ENCODE data around the gene OBSCN.

OBSCN gene

GRCh38 chr1:228378873-228379460 is 171.1 kb downstream of the OBSCN start:
- H3K9me3 ChIP-seq (ENCODE audit: low read length) = no peaks in the 10 kb centered on the region
- H3K36me3 ChIP-seq (ENCODE audit: insufficient read depth, low read length) = no peaks in the 10 kb centered on the region
- H3K4me3 ChIP-seq (ENCODE audit: low read length) = peak overlapping the region; percentile 49
- H2AFZ ChIP-seq (ENCODE audit: low read depth, low read length) = peak overlapping the region; percentile 68
- H3K27me3 ChIP-seq (ENCODE audit: insufficient read depth, low read length) = peaks cover 8% of the 10 kb centered on the region
- H3K4me1 ChIP-seq (ENCODE audit: insufficient read depth, low read length) = peaks cover 10% of the 10 kb centered on the region

GRCh38 chr1:228379666-228380065 is 171.8 kb downstream of the OBSCN start:
- no peak overlapping the region for H3K4me3 ChIP-seq (ENCODE audit: low read length)
- H2AFZ ChIP-seq (ENCODE audit: low read depth, low read length) = no peak overlapping the region
- peaks cover 8% of the 10 kb centered on the region for H3K27me3 ChIP-seq (ENCODE audit: insufficient read depth, low read length)
- peaks cover 10% of the 10 kb centered on the region for H3K4me1 ChIP-seq (ENCODE audit: insufficient read depth, low read length)
- H3K36me3 ChIP-seq (ENCODE audit: insufficient read depth, low read length) = no peaks in the 10 kb centered on the region
- H3K9me3 ChIP-seq (ENCODE audit: low read length) = no peaks in the 10 kb centered on the region

GRCh38 chr1:228381356-228381755 is 173.5 kb downstream of the OBSCN start:
- H3K36me3 ChIP-seq (ENCODE audit: insufficient read depth, low read length) = no peaks in the 10 kb centered on the region
- H3K4me1 ChIP-seq (ENCODE audit: insufficient read depth, low read length) = peaks cover 10% of the 10 kb centered on the region
- H3K27me3 ChIP-seq (ENCODE audit: insufficient read depth, low read length) = peaks cover 8% of the 10 kb centered on the region
- no peaks in the 10 kb centered on the region for H3K9me3 ChIP-seq (ENCODE audit: low read length)
- no peak overlapping the region for H3K4me3 ChIP-seq (ENCODE audit: low read length)
- H2AFZ ChIP-seq (ENCODE audit: low read depth, low read length) = no peak overlapping the region

GRCh38 chr1:228383773-228384172 is 175.9 kb downstream of the OBSCN start:
- Histone ChIP-seq H3K36me3 (ENCODE audit: insufficient read depth, low read length) (no peaks in the 10 kb centered on the region), H3K4me1 (ENCODE audit: insufficient read depth, low read length) (peaks cover 6% of the 10 kb centered on the region), H3K27me3 (ENCODE audit: insufficient read depth, low read length) (peaks cover 8% of the 10 kb centered on the region), H3K4me3 (ENCODE audit: low read length) (no peak overlapping the region), H2AFZ (ENCODE audit: low read depth, low read length) (no peak overlapping the region), H3K9me3 (ENCODE audit: low read length) (no peaks in the 10 kb centered on the region)

GRCh38 chr1:228385232-228385631 is 177.4 kb downstream of the OBSCN start:
- H3K9me3 ChIP-seq (ENCODE audit: low read length) = no peaks in the 10 kb centered on the region
- H2AFZ ChIP-seq (ENCODE audit: low read depth, low read length) = no peak overlapping the region
- no peaks in the 10 kb centered on the region for H3K27me3 ChIP-seq (ENCODE audit: insufficient read depth, low read length)
- H3K4me1 ChIP-seq (ENCODE audit: insufficient read depth, low read length) = no peaks in the 10 kb centered on the region
- no peak overlapping the region for H3K4me3 ChIP-seq (ENCODE audit: low read length)
- H3K36me3 ChIP-seq (ENCODE audit: insufficient read depth, low read length) = no peaks in the 10 kb centered on the region

GRCh38 chr1:228387321-228387720 is 179.5 kb downstream of the OBSCN start:
- Histone ChIP-seq H3K9me3 (ENCODE audit: low read length) (no peaks in the 10 kb centered on the region), H3K36me3 (ENCODE audit: insufficient read depth, low read length) (no peaks in the 10 kb centered on the region), H3K4me1 (ENCODE audit: insufficient read depth, low read length) (no peaks in the 10 kb centered on the region), H3K27me3 (ENCODE audit: insufficient read depth, low read length) (no peaks in the 10 kb centered on the region), H3K4me3 (ENCODE audit: low read length) (no peak overlapping the region), H2AFZ (ENCODE audit: low read depth, low read length) (no peak overlapping the region)

GRCh38 chr1:228390649-228391048 is 182.8 kb downstream of the OBSCN start:
- no peak overlapping the region for H2AFZ ChIP-seq (ENCODE audit: low read depth, low read length)
- no peak overlapping the region for H3K4me3 ChIP-seq (ENCODE audit: low read length)
- H3K9me3 ChIP-seq (ENCODE audit: low read length) = no peaks in the 10 kb centered on the region

GRCh38 chr1:228391411-228392020 is 183.7 kb downstream of the OBSCN start:
- Histone ChIP-seq H3K4me3 (ENCODE audit: low read length) (no peak overlapping the region), H3K9me3 (ENCODE audit: low read length) (no peaks in the 10 kb centered on the region), H3K36me3 (ENCODE audit: insufficient read depth, low read length) (peaks cover 35% of the 10 kb centered on the region), H3K4me1 (ENCODE audit: insufficient read depth, low read length) (no peaks in the 10 kb centered on the region), H3K27me3 (ENCODE audit: insufficient read depth, low read length) (no peaks in the 10 kb centered on the region), H2AFZ (ENCODE audit: low read depth, low read length) (no peak overlapping the region)

More at GRCh38 chr1:228390649-228391048, 182.8 kb downstream of the OBSCN start:
- Histone ChIP-seq H3K36me3 (ENCODE audit: insufficient read depth, low read length) (peaks cover 26% of the 10 kb centered on the region), H3K4me1 (ENCODE audit: insufficient read depth, low read length) (no peaks in the 10 kb centered on the region), H3K27me3 (ENCODE audit: insufficient read depth, low read length) (no peaks in the 10 kb centered on the region)

- H3K9me3 ChIP-seq (ENCODE audit: low read length) = no peaks in the 10 kb centered on the region
- H3K4me1 ChIP-seq (ENCODE audit: insufficient read depth, low read length) = no peaks in the 10 kb centered on the region
- no peaks in the 10 kb centered on the region for H3K27me3 ChIP-seq (ENCODE audit: insufficient read depth, low read length)
- H2AFZ ChIP-seq (ENCODE audit: low read depth, low read length) = no peak overlapping the region
- peaks cover 42% of the 10 kb centered on the region for H3K36me3 ChIP-seq (ENCODE audit: insufficient read depth, low read length)
- H3K4me3 ChIP-seq (ENCODE audit: low read length) = no peak overlapping the region
Measured at GRCh38 chr1:228392111-228392936, 184.5 kb downstream of the OBSCN start.

- Histone ChIP-seq H2AFZ (ENCODE audit: low read depth, low read length) (no peak overlapping the region), H3K4me3 (ENCODE audit: low read length) (no peak overlapping the region), H3K36me3 (ENCODE audit: insufficient read depth, low read length) (peaks cover 48% of the 10 kb centered on the region), H3K4me1 (ENCODE audit: insufficient read depth, low read length) (no peaks in the 10 kb centered on the region), H3K27me3 (ENCODE audit: insufficient read depth, low read length) (no peaks in the 10 kb centered on the region), H3K9me3 (ENCODE audit: low read length) (no peaks in the 10 kb centered on the region)
Measured at GRCh38 chr1:228393268-228393701, 185.4 kb downstream of the OBSCN start.

- Histone ChIP-seq H3K27me3 (ENCODE audit: insufficient read depth, low read length) (no peaks in the 10 kb centered on the region), H3K4me3 (ENCODE audit: low read length) (no peak overlapping the region), H3K4me1 (ENCODE audit: insufficient read depth, low read length) (no peaks in the 10 kb centered on the region), H3K36me3 (ENCODE audit: insufficient read depth, low read length) (peaks cover 52% of the 10 kb centered on the region), H3K9me3 (ENCODE audit: low read length) (no peaks in the 10 kb centered on the region), H2AFZ (ENCODE audit: low read depth, low read length) (no peak overlapping the region)
Measured at GRCh38 chr1:228393811-228394570, 186.1 kb downstream of the OBSCN start.

- H3K36me3 ChIP-seq (ENCODE audit: insufficient read depth, low read length) = peaks cover 58% of the 10 kb centered on the region
- no peaks in the 10 kb centered on the region for H3K4me1 ChIP-seq (ENCODE audit: insufficient read depth, low read length)
- H2AFZ ChIP-seq (ENCODE audit: low read depth, low read length) = no peak overlapping the region
- H3K9me3 ChIP-seq (ENCODE audit: low read length) = no peaks in the 10 kb centered on the region
- H3K4me3 ChIP-seq (ENCODE audit: low read length) = no peak overlapping the region
- H3K27me3 ChIP-seq (ENCODE audit: insufficient read depth, low read length) = no peaks in the 10 kb centered on the region
Measured at GRCh38 chr1:228394571-228395394, 186.9 kb downstream of the OBSCN start.

All from neuron (in vitro differentiated cells).